H9 (cell line): ENCODE measurements around the gene HEYL. TPM values are rescaled to one million over a fixed set of nuclear protein-coding genes. Genes with fewer than 3 reads are reported as not detected.

Experiments used
- DNase-seq: peaks from one replicate; pipeline ENCODE4 v3.0.0-alpha.2; 2017
- H2AFZ ChIP-seq: one replicate; pipeline ENCODE4 v1.6.1; 2013; ENCODE audit warnings: mild to moderate bottlenecking, low read length, control low read depth, moderate library complexity
- H2AK5ac ChIP-seq: 2 replicates; pipeline ENCODE4 v1.6.1; 2013; ENCODE audit warnings: low read length, control low read depth, mixed read lengths; ENCODE audit not compliant: insufficient read length
- H2BK120ac ChIP-seq: one replicate; pipeline ENCODE4 v1.6.1; 2013; ENCODE audit warnings: low read depth, mild to moderate bottlenecking, low read length, control low read depth, inconsistent platforms; ENCODE audit not compliant: poor library complexity, severe bottlenecking
- H2BK12ac ChIP-seq: 2 replicates; pipeline ENCODE4 v1.6.1; 2013; ENCODE audit warnings: low read length, control low read depth, mixed read lengths, low read depth; ENCODE audit not compliant: insufficient read length
- H2BK15ac ChIP-seq: 2 replicates; pipeline ENCODE4 v1.6.1; 2013; ENCODE audit warnings: low read depth, low read length, control low read depth
- H2BK20ac ChIP-seq: one replicate; pipeline ENCODE4 v1.6.1; 2013; ENCODE audit warnings: low read depth, mild to moderate bottlenecking, low read length, control low read depth, inconsistent platforms; ENCODE audit not compliant: poor library complexity, severe bottlenecking
- H2BK5ac ChIP-seq: 2 replicates; pipeline ENCODE4 v1.6.1; 2013; ENCODE audit warnings: low read length, control low read depth, mixed read lengths; ENCODE audit not compliant: insufficient read length
- H3K14ac ChIP-seq: 2 replicates; pipeline ENCODE4 v1.6.1; 2013; ENCODE audit warnings: low read length, control low read depth; ENCODE audit not compliant: insufficient read depth
- H3K18ac ChIP-seq: 2 replicates; pipeline ENCODE4 v1.6.1; 2013; ENCODE audit warnings: low read depth, mild to moderate bottlenecking, mixed read lengths, low read length, control low read depth; ENCODE audit not compliant: insufficient read length
- H3K23ac ChIP-seq: 2 replicates; pipeline ENCODE4 v1.6.1; 2013; ENCODE audit warnings: low read length, control low read depth, mixed read lengths, low read depth; ENCODE audit not compliant: insufficient read length
- H3K23me2 ChIP-seq: 2 replicates; pipeline ENCODE4 v1.6.1; 2013; ENCODE audit warnings: low read depth, mild to moderate bottlenecking, mixed read lengths, low read length, control low read depth; ENCODE audit not compliant: insufficient read length, poor library complexity, severe bottlenecking
- H3K27ac ChIP-seq: 2 replicates; pipeline ENCODE4 v1.5.1; 2013; ENCODE audit warnings: low read length, control low read depth, mixed read lengths, low read depth; ENCODE audit not compliant: insufficient read length
- H3K27me3 ChIP-seq: 2 replicates; pipeline ENCODE4 v1.6.1; 2013; ENCODE audit warnings: low read length, control low read depth, inconsistent platforms; ENCODE audit not compliant: insufficient read depth
- H3K4ac ChIP-seq: 2 replicates; pipeline ENCODE4 v1.6.1; 2013; ENCODE audit warnings: low read depth, mild to moderate bottlenecking, control low read depth, inconsistent platforms, low read length, moderate library complexity
- H3K4me1 ChIP-seq: 2 replicates; pipeline ENCODE4 v1.6.1; 2013; ENCODE audit warnings: low read length, control low read depth, inconsistent platforms; ENCODE audit not compliant: insufficient read depth
- H3K4me2 ChIP-seq: 2 replicates; pipeline ENCODE4 v1.6.1; 2013; ENCODE audit warnings: low read length, control low read depth, mixed read lengths; ENCODE audit not compliant: insufficient read length, insufficient read depth
- H3K56ac ChIP-seq: 2 replicates; pipeline ENCODE4 v1.6.1; 2013; ENCODE audit warnings: low read depth, mild to moderate bottlenecking, mixed read lengths, low read length, control low read depth; ENCODE audit not compliant: insufficient read length
- H3K79me1 ChIP-seq: 2 replicates; pipeline ENCODE4 v1.6.1; 2013; ENCODE audit warnings: low read depth, mild to moderate bottlenecking, moderate library complexity, low read length, control low read depth, inconsistent platforms; ENCODE audit not compliant: insufficient read depth, poor library complexity, severe bottlenecking
- H3K79me2 ChIP-seq: 2 replicates; pipeline ENCODE4 v1.6.1; 2013; ENCODE audit warnings: low read length, control low read depth, inconsistent platforms; ENCODE audit not compliant: insufficient read depth
- H3K9ac ChIP-seq: 2 replicates; pipeline ENCODE4 v1.6.1; 2013; ENCODE audit warnings: low read length, control low read depth, mixed read lengths; ENCODE audit not compliant: insufficient read length; ENCODE audit errors: extremely low read depth
- H3K9me3 ChIP-seq: one replicate; pipeline ENCODE4 v1.6.1; 2013; ENCODE audit warnings: low read depth, low read length, inconsistent platforms; ENCODE audit not compliant: control insufficient read depth
- H3T11ph ChIP-seq: one replicate; pipeline ENCODE4 v1.6.1; 2013; ENCODE audit warnings: mild to moderate bottlenecking, low read length, control low read depth, inconsistent platforms
- H4K20me1 ChIP-seq: one replicate; pipeline ENCODE4 v1.6.1; 2013; ENCODE audit not compliant: control insufficient read depth, insufficient read length, insufficient read depth
- H4K5ac ChIP-seq: 2 replicates; pipeline ENCODE4 v1.6.1; 2013; ENCODE audit warnings: low read depth, mild to moderate bottlenecking, mixed read lengths, low read length, control low read depth; ENCODE audit not compliant: insufficient read length
- H4K8ac ChIP-seq: replicated peaks from 2 replicates; pipeline ENCODE4 v1.6.1; 2013; ENCODE audit warnings: low read length, control low read depth, mixed read lengths, low read depth; ENCODE audit not compliant: insufficient read length
- H4K91ac ChIP-seq: 2 replicates; pipeline ENCODE4 v1.6.1; 2013; ENCODE audit warnings: low read depth, mild to moderate bottlenecking, moderate library complexity, mixed read lengths, low read length, control low read depth; ENCODE audit not compliant: insufficient read length
- H3K27ac Mint-ChIP-seq, 3 experiments: 2 replicates in 2 of 3; 3 replicates in 1 of 3; pipeline ENCODE4 v1.8.0; 2020 to 2021; ENCODE audit warnings: mixed read lengths in 3 of 3, mild to moderate bottlenecking in 1 of 3, moderate library complexity in 1 of 3
- H3K27me3 Mint-ChIP-seq: 2 replicates; pipeline ENCODE4 v1.8.0; 2021; ENCODE audit warnings: low read depth, mild to moderate bottlenecking, moderate library complexity, mixed read lengths
- H3K36me3 Mint-ChIP-seq, 3 experiments: 2 replicates in 2 of 3; 3 replicates in 1 of 3; pipeline ENCODE4 v1.8.0; 2020 to 2021; ENCODE audit warnings: low read depth in 3 of 3, mixed read lengths in 3 of 3; ENCODE audit not compliant: insufficient read depth in 1 of 3
- H3K4me1 Mint-ChIP-seq, 2 experiments: 2 replicates each; pipeline ENCODE4 v1.8.0; 2020; ENCODE audit warnings: mixed read lengths in 2 of 2
- H3K4me3 Mint-ChIP-seq, 2 experiments: 2 replicates in 1 of 2; 3 replicates in 1 of 2; pipeline ENCODE4 v1.8.0; 2020 to 2021; ENCODE audit warnings: mild to moderate bottlenecking in 2 of 2, mixed read lengths in 2 of 2, moderate library complexity in 1 of 2
- H3K9me3 Mint-ChIP-seq, 2 experiments: 2 replicates in 1 of 2; 3 replicates in 1 of 2; pipeline ENCODE4 v1.8.0; 2020; ENCODE audit warnings: mild to moderate bottlenecking in 2 of 2, mixed read lengths in 2 of 2, moderate library complexity in 1 of 2
- CTCF ChIP-seq: fragments of 200-600 bp; sonication (generic); conservative IDR thresholded peaks from 3 replicates; pipeline ENCODE4 v1.8.0; 2021; ENCODE audit warnings: antibody characterized with exemption, mild to moderate bottlenecking
- WGBS: extraction: QIAGEN DNeasy Blood & Tissue Kit; methylation state at CpG from one replicate; pipeline ENCODE4 v1.1.7; 2013; ENCODE audit warnings: missing lambda C conversion rate, low lambda C conversion rate, mixed read lengths; ENCODE audit not compliant: insufficient read length; ENCODE audit errors: extremely low coverage; 5-methylcytosine and 5-hydroxymethylcytosine counted together
- total RNA-seq: library from RNA; stranded (reverse); gene quantifications from 2 replicates; pipeline ENCODE4 v1.2.1, GENCODE V29; 2021

The HEYL gene
- total RNA-seq, 1 experiment from 2014 or later: 1.9 TPM

- peaks cover 76% of the 10 kb centered on the region for H3K27me3 ChIP-seq
- no peak overlapping the region for H4K8ac ChIP-seq
- H3K4ac ChIP-seq: no peak overlapping the region
- H3K18ac ChIP-seq: no peak overlapping the region
- no peaks in the 10 kb centered on the region for H3K79me1 ChIP-seq
- no peak overlapping the region for H3K4me2 ChIP-seq
- no peaks in the 10 kb centered on the region for H3K23me2 ChIP-seq
- H2BK12ac ChIP-seq: no peak overlapping the region
- no peak overlapping the region for H2BK20ac ChIP-seq
- no peaks in the 10 kb centered on the region for H3K4me1 Mint-ChIP-seq
- H3K9ac ChIP-seq: no peak overlapping the region
- no peak overlapping the region for H3K27ac Mint-ChIP-seq
- no peaks in the 10 kb centered on the region; a peak in 1 of 7 replicates for H3K36me3 Mint-ChIP-seq
- H2AK5ac ChIP-seq: no peak overlapping the region
- H3K27ac ChIP-seq: no peak overlapping the region
- no peak overlapping the region for H4K91ac ChIP-seq
- no peak overlapping the region for H2AFZ ChIP-seq
- H2BK5ac ChIP-seq: no peak overlapping the region
- no peaks in the 10 kb centered on the region; a peak in 1 of 5 replicates for H3K9me3 Mint-ChIP-seq
- no peak overlapping the region for H3K14ac ChIP-seq
- no peak for TF ChIP-seq CTCF
- H4K20me1 ChIP-seq: no peaks in the 10 kb centered on the region
- no peaks in the 10 kb centered on the region for H3K79me2 ChIP-seq
- H4K5ac ChIP-seq: no peak overlapping the region
- no CpG with 5 or more reads among the region's 4 CpGs for WGBS
- no peak overlapping the region for H3T11ph ChIP-seq
- H3K9me3 ChIP-seq: no peaks in the 10 kb centered on the region
- no peak overlapping the region for H2BK120ac ChIP-seq
- H3K4me1 ChIP-seq: no peaks in the 10 kb centered on the region
- no peak overlapping the region for H3K56ac ChIP-seq
- no peak for DNase-seq
- H2BK15ac ChIP-seq: no peak overlapping the region
- no peak overlapping the region for H3K23ac ChIP-seq
- H3K27me3 Mint-ChIP-seq: peaks cover 99% of the 10 kb centered on the region
- H3K4me3 Mint-ChIP-seq: no peak overlapping the region
These were observed 38.2 kb upstream of the HEYL start for GRCh38 chr1:39677645-39678044.
